DMS79 (cell line): ENCODE data around the gene RBM15.

Experiments used
- DNase-seq: peaks from one replicate; lab custom pipeline; 2025; lab: John Stamatoyannopoulos, UW

RBM15 gene

GRCh38 chr1:110338886-110339406 is at the start of gene RBM15:
Gene RBM15, plus strand, starts transcription at chr1:110339377. Its CDS starts 29 bp downstream, at chr1:110339406.
- DNase-seq: peak; percentile 100

GRCh38 chr1:110291241-110292030 is 47.7 kb upstream of the RBM15 start:
- no peak for DNase-seq

GRCh38 chr1:110292031-110292741 is 47.0 kb upstream of the RBM15 start:
- DNase-seq: no peak

- DNase-seq: no peak
These were observed 45.5 kb upstream of the RBM15 start for GRCh38 chr1:110293601-110294104.

- no peak for DNase-seq
These were observed 44.9 kb upstream of the RBM15 start for GRCh38 chr1:110294308-110294707.

GRCh38 chr1:110298991-110299390 is 40.2 kb upstream of the RBM15 start:
- DNase-seq: no peak

GRCh38 chr1:110300412-110301085 is 38.6 kb upstream of the RBM15 start:
- DNase-seq: no peak

- DNase-seq: no peak
These were observed 36.3 kb upstream of the RBM15 start for GRCh38 chr1:110302836-110303235.

GRCh38 chr1:110305900-110306420 is 33.2 kb upstream of the RBM15 start:
- no peak for DNase-seq

GRCh38 chr1:110307239-110307974 is 31.8 kb upstream of the RBM15 start:
- DNase-seq: no peak

GRCh38 chr1:110308247-110308646 is 30.9 kb upstream of the RBM15 start:
- DNase-seq: no peak

- DNase-seq: no peak
These were observed 30.0 kb upstream of the RBM15 start for GRCh38 chr1:110309139-110309538.

GRCh38 chr1:110309767-110310166 is 29.4 kb upstream of the RBM15 start:
- DNase-seq: no peak

- DNase-seq: no peak
These were observed 28.9 kb upstream of the RBM15 start for GRCh38 chr1:110310300-110310699.

GRCh38 chr1:110312188-110313121 is 26.7 kb upstream of the RBM15 start:
- DNase-seq: peak; percentile 55

- DNase-seq: no peak
These were observed 22.4 kb upstream of the RBM15 start for GRCh38 chr1:110316735-110317134.

- no peak for DNase-seq
These were observed 21.1 kb upstream of the RBM15 start for GRCh38 chr1:110318046-110318445.

GRCh38 chr1:110319332-110320167 is 19.6 kb upstream of the RBM15 start:
- DNase-seq: no peak

- DNase-seq: no peak
These were observed 19.0 kb upstream of the RBM15 start for GRCh38 chr1:110320168-110320518.
